HEK293 (cell line): Measurements from ENCODE around the gene FLOT2.

Experiments used
- CTCF ChIA-PET: fragments of 350-600 bp; formaldehyde crosslinking; extraction: SDS; loops from one replicate; lab custom pipeline; 2021; ENCODE audit warnings: antibody characterized with exemption; lab: Yijun Ruan, JAX
- POLR2A ChIA-PET: fragments of 300-600 bp; formaldehyde crosslinking; extraction: SDS; loops from one replicate; lab custom pipeline; 2020; ENCODE audit warnings: antibody characterized with exemption, inconsistent platforms; lab: Yijun Ruan, JAX
- H3K27ac ChIP-seq: fragments of 200-500 bp; sonication (Bioruptor generic); 2 replicates; pipeline ENCODE4 v1.5.1; 2014; ENCODE audit warnings: low read depth, low read length, control low read depth, inconsistent platforms; ENCODE audit errors: extremely low read depth
- H3K36me3 ChIP-seq, 2 experiments: fragments of 200-500 bp in 1 of 2; sonication (Bioruptor generic) in 1 of 2; 1 replicate in 1 of 2; 2 replicates in 1 of 2; pipeline ENCODE4 v1.5.1; 2014 to 2017; ENCODE audit warnings: inconsistent platforms in 2 of 2, low read length in 2 of 2; ENCODE audit not compliant: control insufficient read depth in 2 of 2, insufficient read depth in 1 of 2
- H3K4me1 ChIP-seq: fragments of 200-500 bp; sonication (Bioruptor generic); 2 replicates; pipeline ENCODE4 v1.5.1; 2014; ENCODE audit warnings: mild to moderate bottlenecking, low read length, inconsistent platforms; ENCODE audit not compliant: control insufficient read depth, insufficient read depth
- H3K4me3 ChIP-seq: 2 replicates; pipeline ENCODE4 v1.5.1; 2011; ENCODE audit warnings: low read depth, mild to moderate bottlenecking, control low read depth, low read length, moderate library complexity
- H3K9me3 ChIP-seq: fragments of 200-500 bp; sonication (Bioruptor generic); 2 replicates; pipeline ENCODE4 v1.5.1; 2014; ENCODE audit warnings: low read depth, low read length, inconsistent platforms; ENCODE audit not compliant: control insufficient read depth, insufficient read depth
- BCL11A ChIP-seq: fragments of 450-650 bp; formaldehyde crosslinking; IDR thresholded peaks from 2 replicates; pipeline ENCODE4 v1.5.1; 2016; ENCODE audit warnings: low read depth, missing biosample characterization, missing genetic modification characterization
- GLIS1 ChIP-seq: fragments of 450-650 bp; formaldehyde crosslinking; IDR thresholded peaks from 2 replicates; pipeline ENCODE4 v1.5.1; 2016; ENCODE audit warnings: missing biosample characterization, missing genetic modification characterization
- HOXA7 ChIP-seq: sonication (generic); formaldehyde crosslinking; IDR thresholded peaks from 2 replicates; pipeline ENCODE4 v1.8.1; 2022; ENCODE audit warnings: missing genetic modification reagents, borderline replicate concordance
- HOXC10 ChIP-seq: sonication (generic); formaldehyde crosslinking; IDR thresholded peaks from 2 replicates; pipeline ENCODE4 v1.8.1; 2023; ENCODE audit warnings: mild to moderate bottlenecking, missing genetic modification reagents
- KLF10 ChIP-seq: fragments of 450-650 bp; IDR thresholded peaks from 2 replicates; pipeline ENCODE4 v1.5.1; 2018; ENCODE audit warnings: missing biosample characterization, mild to moderate bottlenecking, missing genetic modification characterization
- KLF9 ChIP-seq: fragments of 450-650 bp; formaldehyde crosslinking; IDR thresholded peaks from 2 replicates; pipeline ENCODE4 v1.5.1; 2016; ENCODE audit warnings: missing biosample characterization, missing genetic modification characterization, low read depth
- OVOL3 ChIP-seq: fragments of 450-650 bp; formaldehyde crosslinking; IDR thresholded peaks from 2 replicates; pipeline ENCODE4 v1.5.1; 2016; ENCODE audit warnings: missing biosample characterization, missing genetic modification characterization
- SCRT1 ChIP-seq: fragments of 450-650 bp; formaldehyde crosslinking; IDR thresholded peaks from 2 replicates; pipeline ENCODE4 v1.5.1; 2016; ENCODE audit warnings: missing biosample characterization, missing genetic modification characterization, borderline replicate concordance
- SETDB1 ChIP-seq: IDR thresholded peaks from one replicate; pipeline ENCODE4 v1.6.1; 2017; ENCODE audit warnings: mild to moderate bottlenecking, low read length, moderate library complexity, mixed read lengths; ENCODE audit not compliant: insufficient read length
- ZBTB48 ChIP-seq: fragments of 450-650 bp; formaldehyde crosslinking; IDR thresholded peaks from 2 replicates; pipeline ENCODE4 v1.5.1; 2016; ENCODE audit warnings: missing biosample characterization, missing genetic modification characterization
- ZNF132 ChIP-seq: fragments of 450-650 bp; formaldehyde crosslinking; IDR thresholded peaks from 2 replicates; pipeline ENCODE4 v1.5.1; 2017; ENCODE audit warnings: missing biosample characterization, missing genetic modification characterization, borderline replicate concordance
- ZNF140 ChIP-seq: fragments of 450-650 bp; formaldehyde crosslinking; IDR thresholded peaks from 2 replicates; pipeline ENCODE4 v1.5.1; 2016; ENCODE audit warnings: missing biosample characterization, missing genetic modification characterization
- ZNF16 ChIP-seq: fragments of 450-650 bp; formaldehyde crosslinking; IDR thresholded peaks from 2 replicates; pipeline ENCODE4 v1.5.1; 2016; ENCODE audit warnings: low read depth, missing biosample characterization, missing genetic modification characterization
- ZNF169 ChIP-seq: fragments of 450-650 bp; formaldehyde crosslinking; IDR thresholded peaks from 2 replicates; pipeline ENCODE4 v1.5.1; 2016; ENCODE audit warnings: missing biosample characterization, missing genetic modification characterization
- ZNF175 ChIP-seq: fragments of 450-650 bp; formaldehyde crosslinking; IDR thresholded peaks from 2 replicates; pipeline ENCODE4 v1.5.1; 2016; ENCODE audit warnings: missing biosample characterization, missing genetic modification characterization
- ZNF211 ChIP-seq: fragments of 450-650 bp; formaldehyde crosslinking; IDR thresholded peaks from 2 replicates; pipeline ENCODE4 v1.5.1; 2016; ENCODE audit warnings: low read depth, missing biosample characterization, missing genetic modification characterization
- ZNF221 ChIP-seq: fragments of 450-650 bp; formaldehyde crosslinking; IDR thresholded peaks from 2 replicates; pipeline ENCODE4 v1.5.1; 2017; ENCODE audit warnings: missing biosample characterization, missing genetic modification characterization, borderline replicate concordance
- ZNF274 ChIP-seq, 2 experiments: fragments of 200-500 bp in 1 of 2; fragments of 450-650 bp in 1 of 2; sonication (Bioruptor generic) in 1 of 2; formaldehyde crosslinking in 1 of 2; IDR thresholded peaks; 2 replicates each; pipeline versions ENCODE4 v1.5.1 to v1.6.1; 2014 to 2016; ENCODE audit warnings: borderline replicate concordance in 1 of 2, inconsistent platforms in 1 of 2, low read length in 1 of 2, missing biosample characterization in 1 of 2, missing genetic modification characterization in 1 of 2
- ZNF292 ChIP-seq: fragments of 450-650 bp; formaldehyde crosslinking; IDR thresholded peaks from 2 replicates; pipeline ENCODE4 v1.5.1; 2016; ENCODE audit warnings: low read depth, missing biosample characterization, missing genetic modification characterization, borderline replicate concordance
- ZNF362 ChIP-seq: fragments of 450-650 bp; formaldehyde crosslinking; IDR thresholded peaks from 2 replicates; pipeline ENCODE4 v1.5.1; 2016; ENCODE audit warnings: missing biosample characterization, missing genetic modification characterization
- ZNF501 ChIP-seq: fragments of 450-650 bp; formaldehyde crosslinking; IDR thresholded peaks from 2 replicates; pipeline ENCODE4 v1.5.1; 2016; ENCODE audit warnings: missing biosample characterization, missing genetic modification characterization
- ZNF558 ChIP-seq: fragments of 450-650 bp; formaldehyde crosslinking; IDR thresholded peaks from 2 replicates; pipeline ENCODE4 v1.5.1; 2016; ENCODE audit warnings: missing biosample characterization, missing genetic modification characterization
- ZNF571 ChIP-seq: fragments of 450-650 bp; formaldehyde crosslinking; IDR thresholded peaks from 2 replicates; pipeline ENCODE4 v1.5.0; 2017; ENCODE audit warnings: missing biosample characterization, missing genetic modification characterization
- ZNF837 ChIP-seq: fragments of 450-650 bp; formaldehyde crosslinking; IDR thresholded peaks from 2 replicates; pipeline ENCODE4 v1.5.1; 2016; ENCODE audit warnings: missing biosample characterization, missing genetic modification characterization
- TF ChIP-seq, protein P1 (sequence below): fragments of 450-650 bp; formaldehyde crosslinking; IDR thresholded peaks from 2 replicates; pipeline ENCODE4 v1.5.1; 2016; ENCODE audit warnings: missing biosample characterization, missing genetic modification characterization, borderline replicate concordance
- TF ChIP-seq, protein P2 (sequence below): fragments of 450-650 bp; formaldehyde crosslinking; IDR thresholded peaks from 2 replicates; pipeline ENCODE4 v1.5.1; 2016; ENCODE audit warnings: missing biosample characterization, missing genetic modification characterization
- TF ChIP-seq, protein P3 (sequence below): fragments of 450-650 bp; formaldehyde crosslinking; IDR thresholded peaks from 2 replicates; pipeline ENCODE4 v1.5.1; 2016; ENCODE audit warnings: missing biosample characterization, missing genetic modification characterization
- TF ChIP-seq, protein P4 (sequence below): fragments of 450-650 bp; formaldehyde crosslinking; optimal IDR thresholded peaks from 2 replicates; pipeline ENCODE3; 2016; ENCODE audit warnings: missing biosample characterization, mild to moderate bottlenecking, missing genetic modification characterization

FLOT2 gene

DNA sequence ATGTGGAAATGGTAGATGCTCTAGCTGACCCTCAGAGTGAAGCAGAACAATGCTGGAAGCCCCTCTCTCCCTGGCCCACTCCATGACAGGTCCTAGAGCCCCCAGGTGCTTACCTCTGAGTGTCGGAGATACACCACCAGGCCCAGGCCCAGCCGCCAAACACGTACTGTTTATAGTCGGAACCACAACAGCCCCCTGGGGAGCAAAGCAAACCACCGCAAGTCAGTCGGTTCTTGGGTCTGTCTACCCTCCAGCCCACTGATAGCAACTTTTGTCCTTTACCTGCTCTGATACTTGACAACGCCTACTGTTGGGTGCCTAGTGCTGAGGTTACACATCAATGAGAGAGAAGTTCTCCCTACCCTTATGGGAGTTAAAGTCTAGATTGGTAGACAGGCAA is 8.7 kb downstream of the FLOT2 start:
- TF ChIP-seq, protein P1, sequence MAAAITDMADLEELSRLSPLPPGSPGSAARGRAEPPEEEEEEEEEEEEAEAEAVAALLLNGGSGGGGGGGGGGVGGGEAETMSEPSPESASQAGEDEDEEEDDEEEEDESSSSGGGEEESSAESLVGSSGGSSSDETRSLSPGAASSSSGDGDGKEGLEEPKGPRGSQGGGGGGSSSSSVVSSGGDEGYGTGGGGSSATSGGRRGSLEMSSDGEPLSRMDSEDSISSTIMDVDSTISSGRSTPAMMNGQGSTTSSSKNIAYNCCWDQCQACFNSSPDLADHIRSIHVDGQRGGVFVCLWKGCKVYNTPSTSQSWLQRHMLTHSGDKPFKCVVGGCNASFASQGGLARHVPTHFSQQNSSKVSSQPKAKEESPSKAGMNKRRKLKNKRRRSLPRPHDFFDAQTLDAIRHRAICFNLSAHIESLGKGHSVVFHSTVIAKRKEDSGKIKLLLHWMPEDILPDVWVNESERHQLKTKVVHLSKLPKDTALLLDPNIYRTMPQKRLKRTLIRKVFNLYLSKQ, result no peak
- no peak for TF ChIP-seq KLF9 (tag by site-specific recombination)
- TF ChIP-seq ZNF571 (tag by site-specific recombination), result no peak
- no peak for TF ChIP-seq ZNF221 (tag by site-specific recombination)
- TF ChIP-seq, protein P2, sequence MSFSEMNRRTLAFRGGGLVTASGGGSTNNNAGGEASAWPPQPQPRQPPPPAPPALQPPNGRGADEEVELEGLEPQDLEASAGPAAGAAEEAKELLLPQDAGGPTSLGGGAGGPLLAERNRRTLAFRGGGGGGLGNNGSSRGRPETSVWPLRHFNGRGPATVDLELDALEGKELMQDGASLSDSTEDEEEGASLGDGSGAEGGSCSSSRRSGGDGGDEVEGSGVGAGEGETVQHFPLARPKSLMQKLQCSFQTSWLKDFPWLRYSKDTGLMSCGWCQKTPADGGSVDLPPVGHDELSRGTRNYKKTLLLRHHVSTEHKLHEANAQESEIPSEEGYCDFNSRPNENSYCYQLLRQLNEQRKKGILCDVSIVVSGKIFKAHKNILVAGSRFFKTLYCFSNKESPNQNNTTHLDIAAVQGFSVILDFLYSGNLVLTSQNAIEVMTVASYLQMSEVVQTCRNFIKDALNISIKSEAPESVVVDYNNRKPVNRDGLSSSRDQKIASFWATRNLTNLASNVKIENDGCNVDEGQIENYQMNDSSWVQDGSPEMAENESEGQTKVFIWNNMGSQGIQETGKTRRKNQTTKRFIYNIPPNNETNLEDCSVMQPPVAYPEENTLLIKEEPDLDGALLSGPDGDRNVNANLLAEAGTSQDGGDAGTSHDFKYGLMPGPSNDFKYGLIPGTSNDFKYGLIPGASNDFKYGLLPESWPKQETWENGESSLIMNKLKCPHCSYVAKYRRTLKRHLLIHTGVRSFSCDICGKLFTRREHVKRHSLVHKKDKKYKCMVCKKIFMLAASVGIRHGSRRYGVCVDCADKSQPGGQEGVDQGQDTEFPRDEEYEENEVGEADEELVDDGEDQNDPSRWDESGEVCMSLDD (tag by site-specific recombination), result no peak
- TF ChIP-seq ZNF140 (tag by site-specific recombination), result no peak
- TF ChIP-seq OVOL3 (tag by site-specific recombination), result no peak
- TF ChIP-seq ZNF292, result no peak
- TF ChIP-seq, protein P3, sequence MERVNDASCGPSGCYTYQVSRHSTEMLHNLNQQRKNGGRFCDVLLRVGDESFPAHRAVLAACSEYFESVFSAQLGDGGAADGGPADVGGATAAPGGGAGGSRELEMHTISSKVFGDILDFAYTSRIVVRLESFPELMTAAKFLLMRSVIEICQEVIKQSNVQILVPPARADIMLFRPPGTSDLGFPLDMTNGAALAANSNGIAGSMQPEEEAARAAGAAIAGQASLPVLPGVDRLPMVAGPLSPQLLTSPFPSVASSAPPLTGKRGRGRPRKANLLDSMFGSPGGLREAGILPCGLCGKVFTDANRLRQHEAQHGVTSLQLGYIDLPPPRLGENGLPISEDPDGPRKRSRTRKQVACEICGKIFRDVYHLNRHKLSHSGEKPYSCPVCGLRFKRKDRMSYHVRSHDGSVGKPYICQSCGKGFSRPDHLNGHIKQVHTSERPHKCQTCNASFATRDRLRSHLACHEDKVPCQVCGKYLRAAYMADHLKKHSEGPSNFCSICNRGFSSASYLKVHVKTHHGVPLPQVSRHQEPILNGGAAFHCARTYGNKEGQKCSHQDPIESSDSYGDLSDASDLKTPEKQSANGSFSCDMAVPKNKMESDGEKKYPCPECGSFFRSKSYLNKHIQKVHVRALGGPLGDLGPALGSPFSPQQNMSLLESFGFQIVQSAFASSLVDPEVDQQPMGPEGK, result no peak
- no peak for TF ChIP-seq ZNF837
- no peak for TF ChIP-seq SETDB1
- TF ChIP-seq ZNF362 (tag by site-specific recombination), result no peak
- no peak for TF ChIP-seq ZNF16
- TF ChIP-seq ZNF169 (tag by site-specific recombination), result no peak
- TF ChIP-seq, protein P4, sequence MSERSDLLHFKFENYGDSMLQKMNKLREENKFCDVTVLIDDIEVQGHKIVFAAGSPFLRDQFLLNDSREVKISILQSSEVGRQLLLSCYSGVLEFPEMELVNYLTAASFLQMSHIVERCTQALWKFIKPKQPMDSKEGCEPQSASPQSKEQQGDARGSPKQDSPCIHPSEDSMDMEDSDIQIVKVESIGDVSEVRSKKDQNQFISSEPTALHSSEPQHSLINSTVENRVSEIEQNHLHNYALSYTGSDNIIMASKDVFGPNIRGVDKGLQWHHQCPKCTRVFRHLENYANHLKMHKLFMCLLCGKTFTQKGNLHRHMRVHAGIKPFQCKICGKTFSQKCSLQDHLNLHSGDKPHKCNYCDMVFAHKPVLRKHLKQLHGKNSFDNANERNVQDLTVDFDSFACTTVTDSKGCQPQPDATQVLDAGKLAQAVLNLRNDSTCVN, result no peak
- no peak for TF ChIP-seq HOXC10 (CRISPR knock-in tag)
- no peaks in the 10 kb centered on the region; the same call in 1 of the 2 replicates for H3K4me1 ChIP-seq
- peaks cover 0 to 44% of the 10 kb centered on the region in 2 experiments; a peak in 2 of 3 replicates for H3K36me3 ChIP-seq
- H3K27ac ChIP-seq, result no peak overlapping the region
- CTCF ChIA-PET, result interaction anchor here (1.3 kb wide), 1 partner anchor 125 kb away, joined by 7 read pairs; no protein-coding TSS in a partner anchor
- no peak overlapping the region for H3K4me3 ChIP-seq
- POLR2A ChIA-PET, result interaction anchor here (0.6 kb wide), 1 partner anchor 1631 kb away, joined by 3 read pairs; no protein-coding TSS in a partner anchor
- H3K9me3 ChIP-seq, result no peaks in the 10 kb centered on the region

DNA sequence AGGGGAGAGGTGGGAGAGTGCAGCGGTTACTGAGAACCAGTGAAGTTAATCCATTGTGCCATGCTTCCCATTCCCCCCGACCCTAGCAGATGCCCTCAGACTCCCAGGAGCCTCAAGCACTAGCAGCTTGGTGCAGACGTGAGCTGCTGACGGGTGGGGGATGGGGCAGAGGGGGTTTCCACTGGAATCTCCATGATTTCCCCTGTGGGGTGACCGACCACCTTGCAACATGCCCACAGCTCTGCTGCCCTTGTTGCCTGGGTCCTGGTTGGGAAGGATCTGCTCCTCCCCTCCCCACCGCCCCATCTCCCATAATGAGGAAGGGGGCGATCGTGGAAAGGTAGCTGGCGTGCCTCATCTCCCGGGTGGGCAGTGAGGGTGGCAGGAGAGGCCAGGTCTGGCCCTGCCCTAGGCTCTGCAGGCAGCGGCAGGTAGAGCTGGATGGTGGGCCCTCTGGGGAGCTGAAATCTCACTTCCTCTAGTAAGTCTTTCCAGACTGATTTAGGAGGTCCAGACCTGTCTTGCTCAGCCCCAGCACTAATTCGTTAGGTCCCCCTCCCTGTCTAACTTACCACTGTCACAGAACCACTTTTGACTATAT is 9.6 kb downstream of the FLOT2 start:
- no peak overlapping the region for H3K27ac ChIP-seq
- no peaks in the 10 kb centered on the region for H3K9me3 ChIP-seq
- H3K36me3 ChIP-seq, result peaks cover 0 to 53% of the 10 kb centered on the region in 2 experiments; a peak in 2 of 3 replicates
- H3K4me3 ChIP-seq, result no peak overlapping the region
- CTCF ChIA-PET, result interaction anchor here (1.3 kb wide), 1 partner anchor 124 kb away, joined by 7 read pairs; no protein-coding TSS in a partner anchor
- no peaks in the 10 kb centered on the region for H3K4me1 ChIP-seq
- POLR2A ChIA-PET, result interaction anchor here (0.6 kb wide), 1 partner anchor 430 kb away, joined by 3 read pairs; no protein-coding TSS in a partner anchor
- TF ChIP-seq ZNF274 (IDR thresholded peaks at IDR 0.05; ENCODE audit: low read length) (no peak), ZNF274 (tag by site-specific recombination; IDR thresholded peaks at IDR 0.05; ENCODE audit: borderline replicate concordance) (no peak), ZNF175 (no peak), KLF10 (tag by site-specific recombination) (no peak), HOXC10 (CRISPR knock-in tag) (no peak), ZNF211 (tag by site-specific recombination) (no peak), ZNF132 (tag by site-specific recombination) (no peak), ZNF558 (tag by site-specific recombination) (no peak), SCRT1 (tag by site-specific recombination) (no peak), GLIS1 (tag by site-specific recombination) (no peak), ZNF501 (no peak), HOXA7 (CRISPR knock-in tag) (no peak), ZBTB48 (tag by site-specific recombination) (no peak), BCL11A (tag by site-specific recombination) (no peak)
